ENCODE data around the gene SLC6A7. TPM values are rescaled to one million over a fixed set of nuclear protein-coding genes. Genes with fewer than 3 reads are reported as not detected.

Gene SLC6A7
- total and polyA plus RNA-seq, 8 donors, result not detected

GRCh38 chr5:150241298-150242160 is 51.7 kb downstream of the SLC6A7 start:
- H3K4me1 ChIP-seq, result no peaks in the 10 kb centered on the region
- WGBS, 2 donors, result 77 to 80% methylated on average over 14 of the region's 14 CpGs
- no peak overlapping the region for H3K27ac ChIP-seq
- H3K4me3 ChIP-seq, result no peak overlapping the region
- H3K36me3 ChIP-seq, result no peaks in the 10 kb centered on the region
- no peaks in the 10 kb centered on the region for H3K9me3 ChIP-seq
- no peaks in the 10 kb centered on the region for H3K27me3 ChIP-seq
- ATAC-seq (no peak), FAIRE-seq (no peak), DNase-seq (peak in 1 of 6 donors; percentile 37)
- TF ChIP-seq CTCF (IDR thresholded peaks at IDR 0.05), result no peak
- intact Hi-C loops (cut with DNase I), result no loop called here

- no peak overlapping the region for H3K4me3 ChIP-seq
- ATAC-seq, result no peak
- WGBS, 2 donors, result 88 to 91% methylated on average over 11 of the region's 11 CpGs
- H3K9me3 ChIP-seq, result no peaks in the 10 kb centered on the region
- H3K4me1 ChIP-seq, result no peaks in the 10 kb centered on the region
- intact Hi-C loops (cut with DNase I), result no loop called here
- TF ChIP-seq CTCF (IDR thresholded peaks at IDR 0.05), result no peak
- H3K27me3 ChIP-seq, result no peaks in the 10 kb centered on the region
- H3K27ac ChIP-seq, result no peak overlapping the region
- DNase-seq, result peak in 1 of 6 donors; percentile 36
- no peaks in the 10 kb centered on the region for H3K36me3 ChIP-seq
- no peak for FAIRE-seq
Observed at GRCh38 chr5:150242251-150242894, 52.5 kb downstream of the SLC6A7 start.

GRCh38 chr5:150243590-150243989 is 53.7 kb downstream of the SLC6A7 start:
- H3K27me3 ChIP-seq, result no peaks in the 10 kb centered on the region
- no peak overlapping the region for H3K4me3 ChIP-seq
- no peaks in the 10 kb centered on the region for H3K36me3 ChIP-seq
- intact Hi-C loops (cut with DNase I), result no loop called here
- H3K27ac ChIP-seq, result no peak overlapping the region
- no peak for FAIRE-seq
- DNase-seq, result peak in 1 of 6 donors; percentile 15
- no peaks in the 10 kb centered on the region for H3K4me1 ChIP-seq
- H3K9me3 ChIP-seq, result no peaks in the 10 kb centered on the region
- no peak for TF ChIP-seq CTCF (IDR thresholded peaks at IDR 0.05)
- WGBS, 2 donors, result 80 to 94% methylated on average over 4 of the region's 4 CpGs
- no peak for ATAC-seq

GRCh38 chr5:150244209-150244608 is 54.3 kb downstream of the SLC6A7 start:
- Histone ChIP-seq H3K4me1 (no peaks in the 10 kb centered on the region), H3K27me3 (no peaks in the 10 kb centered on the region), H3K36me3 (no peaks in the 10 kb centered on the region), H3K4me3 (no peak overlapping the region), H3K9me3 (no peaks in the 10 kb centered on the region), H3K27ac (no peak overlapping the region)
- FAIRE-seq, result no peak
- DNase-seq, result no peak
- TF ChIP-seq CTCF (IDR thresholded peaks at IDR 0.05), result no peak
- ATAC-seq, result no peak
- intact Hi-C loops (cut with DNase I), result no loop called here
- WGBS, 2 donors, result 76 to 81% methylated on average over 7 of the region's 7 CpGs

Measured in pancreas (tissue), 10 donors.